K562 (cell line): ENCODE measurements around the gene WSCD2. TPM values are rescaled to one million over a fixed set of nuclear protein-coding genes. Genes with fewer than 3 reads are reported as not detected.
A peak's percentile ranks its signal among the peaks of the same experiment; 100 is the strongest.

ENCODE experiments used
- BCOR ChIP-seq: fragments of 450-650 bp; IDR thresholded peaks from 2 replicates; pipeline ENCODE4 v1.6.1; 2016
- BRD9 ChIP-seq: fragments of 450-650 bp; IDR thresholded peaks from 2 replicates; pipeline ENCODE4 v1.6.1; 2018; ENCODE audit warnings: low read depth; ENCODE audit not compliant: partially characterized antibody
- C11orf30 ChIP-seq: fragments of 450-650 bp; IDR thresholded peaks from 2 replicates; pipeline ENCODE4 v1.6.1; 2016; ENCODE audit warnings: low read depth, mild to moderate bottlenecking
- CBFA2T3 ChIP-seq: fragments of 450-650 bp; IDR thresholded peaks from 2 replicates; pipeline ENCODE4 v1.6.1; 2017
- CTBP1 ChIP-seq: fragments of 450-650 bp; IDR thresholded peaks from 2 replicates; pipeline ENCODE4 v1.6.1; 2016; ENCODE audit warnings: borderline replicate concordance
- DDX20 ChIP-seq: fragments of 450-650 bp; IDR thresholded peaks from 2 replicates; pipeline ENCODE4 v1.6.1; 2016; ENCODE audit warnings: missing genetic modification characterization, low read depth, mild to moderate bottlenecking, missing compliant biosample characterization, moderate library complexity
- DPF2 ChIP-seq: fragments of 450-650 bp; IDR thresholded peaks from 2 replicates; pipeline ENCODE4 v1.6.1; 2016
- GATA2 ChIP-seq: sonication (generic); formaldehyde crosslinking; IDR thresholded peaks from 2 replicates; pipeline ENCODE4 v1.4.0; 2020; ENCODE audit warnings: mild to moderate bottlenecking, missing genetic modification reagents
- HDAC1 ChIP-seq, 2 experiments: fragments of 450-650 bp; IDR thresholded peaks; 2 replicates each; pipeline ENCODE4 v1.6.1; 2016 to 2017; ENCODE audit warnings: inconsistent platforms in 1 of 2, mild to moderate bottlenecking in 1 of 2, moderate library complexity in 1 of 2
- JUNB ChIP-seq: fragments of 450-650 bp; formaldehyde crosslinking; conservative IDR thresholded peaks from 2 replicates; pipeline ENCODE4 v1.4.0; 2020; ENCODE audit warnings: mild to moderate bottlenecking
- KLF1 ChIP-seq: fragments of 450-650 bp; IDR thresholded peaks from 2 replicates; pipeline ENCODE4 v1.6.1; 2016; ENCODE audit warnings: missing genetic modification characterization, missing compliant biosample characterization
- KLF6 ChIP-seq: fragments of 250-450 bp; sonication (Bioruptor Pico); IDR thresholded peaks from 2 replicates; pipeline ENCODE4 v1.4.0; 2020; ENCODE audit warnings: mild to moderate bottlenecking, moderate library complexity, borderline replicate concordance
- MEIS2 ChIP-seq: fragments of 450-650 bp; IDR thresholded peaks from 2 replicates; pipeline ENCODE4 v1.6.1; 2014; ENCODE audit warnings: mild to moderate bottlenecking; ENCODE audit not compliant: partially characterized antibody
- NFRKB ChIP-seq: fragments of 450-650 bp; IDR thresholded peaks from 2 replicates; pipeline ENCODE4 v1.6.1; 2016; ENCODE audit warnings: low read depth
- TAL1 ChIP-seq: fragments of 450-650 bp; IDR thresholded peaks from 2 replicates; pipeline ENCODE4 v1.6.1; 2016; ENCODE audit warnings: mild to moderate bottlenecking
- TBL1XR1 ChIP-seq, 2 experiments: IDR thresholded peaks; 2 replicates each; pipeline ENCODE4 v1.6.1; 2012; ENCODE audit warnings: improper control_type of control experiment in 2 of 2, low read length in 2 of 2, mild to moderate bottlenecking in 1 of 2
- TBP ChIP-seq: optimal IDR thresholded peaks from 2 replicates; pipeline ENCODE3; 2011; ENCODE audit warnings: low read depth, low read length, improper control_type of control experiment
- TEAD1 ChIP-seq, 2 experiments: fragments of 450-650 bp in 1 of 2; sonication (generic) in 1 of 2; formaldehyde crosslinking; IDR thresholded peaks; 2 replicates each; pipeline versions ENCODE4 v1.4.0 to v1.8.0; 2020 to 2022; ENCODE audit warnings: mild to moderate bottlenecking in 2 of 2, missing genetic modification reagents in 1 of 2
- ZBED1 ChIP-seq: IDR thresholded peaks from 2 replicates; pipeline ENCODE4 v1.6.1; 2014
- ZNF695 ChIP-seq: fragments of 450-650 bp; formaldehyde crosslinking; IDR thresholded peaks from 2 replicates; pipeline ENCODE4 v1.4.0; 2020; ENCODE audit warnings: mild to moderate bottlenecking, moderate library complexity
- ZNF76 ChIP-seq: fragments of 250-450 bp; sonication (Bioruptor Pico); IDR thresholded peaks from 2 replicates; pipeline ENCODE4 v1.4.0; 2020; ENCODE audit warnings: mild to moderate bottlenecking, moderate library complexity, borderline replicate concordance
- polyA plus RNA-seq, 8 experiments: library from polyadenylated mRNA; depleted of rRNA in 4 of 8; stranded (reverse) in 5 of 8; unstranded in 3 of 8; fragments of >200 nt; fragmentation: Nextera tagmentation in 2 of 8; fragmentation: Illumina TruSeq in 1 of 8; extraction: Ambion mirVana in 2 of 8; extraction: Trizol in 1 of 8; gene quantifications; 2 replicates each; pipeline versions ENCODE4 v1.2.1 to v1.2.3, GENCODE V29; 2011 to 2014; ENCODE audit warnings: inconsistent platforms in 1 of 8, missing spikeins in 1 of 8
- total RNA-seq, 7 experiments: library from RNA; depleted of rRNA in 6 of 7; stranded (reverse); fragments of >200 nt in 6 of 7; fragmentation: Illumina TruSeq in 2 of 7; extraction: Trizol in 2 of 7; gene quantifications; 2 replicates each; pipeline versions ENCODE4 v1.2.1 to v1.2.3, GENCODE V29; 2011 to 2021; ENCODE audit warnings: low replicate concordance in 1 of 7
- TF ChIP-seq, protein P1 (sequence below): fragments of 450-650 bp; IDR thresholded peaks from 2 replicates; pipeline ENCODE4 v1.6.1; 2016
- TF ChIP-seq, protein P2 (sequence below): fragments of 250-450 bp; sonication (Bioruptor Pico); IDR thresholded peaks from 2 replicates; pipeline ENCODE4 v1.8.0; 2021; ENCODE audit warnings: borderline replicate concordance, mild to moderate bottlenecking, moderate library complexity; ENCODE audit not compliant: poor library complexity, severe bottlenecking
- TF ChIP-seq, protein P3 (sequence below): sonication (generic); formaldehyde crosslinking; IDR thresholded peaks from 2 replicates; pipeline ENCODE4 v1.9.0; 2022; ENCODE audit warnings: mild to moderate bottlenecking, missing genetic modification reagents
- TF ChIP-seq, protein P4 (sequence below): fragments of 250-450 bp; sonication (Bioruptor Pico); IDR thresholded peaks from 2 replicates; pipeline ENCODE4 v1.4.0; 2020
- TF ChIP-seq, protein P5 (sequence below), 3 experiments: fragments of 200-800 bp in 1 of 3; sonication (Bioruptor generic) in 1 of 3; sonication (generic) in 1 of 3; formaldehyde crosslinking in 1 of 3; IDR thresholded peaks; 2 replicates each; pipeline versions ENCODE4 v1.6.1 to v1.8.0; 2016 to 2022; ENCODE audit warnings: mild to moderate bottlenecking in 2 of 3, missing compliant biosample characterization in 2 of 3, missing genetic modification characterization in 2 of 3, missing genetic modification reagents in 1 of 3

WSCD2 gene
- total and polyA plus RNA-seq, 9 of the 15 experiments (the other 6 are each of a cell fraction or from before 2014, with no cell fraction given) = 0.72 to 14.1 (median 4.0) TPM

DNA sequence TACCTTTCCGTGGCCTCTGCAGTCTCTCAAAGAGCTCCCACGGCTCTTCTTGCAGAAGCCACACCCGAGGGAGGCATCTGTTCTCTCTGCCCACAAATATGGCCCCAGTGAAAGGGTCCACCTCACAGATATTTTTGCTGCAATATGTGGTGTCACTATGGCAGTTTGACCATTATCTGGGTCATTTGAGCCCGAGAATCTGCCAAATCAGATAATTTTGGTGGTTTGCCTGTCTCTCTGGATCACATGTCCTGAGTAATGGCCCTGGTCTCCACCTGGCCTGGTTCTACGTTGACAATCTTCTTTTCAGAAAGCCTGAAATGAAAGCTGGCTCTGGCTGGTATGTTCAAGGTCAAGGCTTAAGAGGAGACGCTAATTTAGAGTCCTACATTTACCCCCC is 5.7 kb upstream of the WSCD2 start (continued):
- TF ChIP-seq, protein P1, sequence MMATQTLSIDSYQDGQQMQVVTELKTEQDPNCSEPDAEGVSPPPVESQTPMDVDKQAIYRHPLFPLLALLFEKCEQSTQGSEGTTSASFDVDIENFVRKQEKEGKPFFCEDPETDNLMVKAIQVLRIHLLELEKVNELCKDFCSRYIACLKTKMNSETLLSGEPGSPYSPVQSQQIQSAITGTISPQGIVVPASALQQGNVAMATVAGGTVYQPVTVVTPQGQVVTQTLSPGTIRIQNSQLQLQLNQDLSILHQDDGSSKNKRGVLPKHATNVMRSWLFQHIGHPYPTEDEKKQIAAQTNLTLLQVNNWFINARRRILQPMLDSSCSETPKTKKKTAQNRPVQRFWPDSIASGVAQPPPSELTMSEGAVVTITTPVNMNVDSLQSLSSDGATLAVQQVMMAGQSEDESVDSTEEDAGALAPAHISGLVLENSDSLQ = peak; percentile 87
- TF ChIP-seq, protein P2, sequence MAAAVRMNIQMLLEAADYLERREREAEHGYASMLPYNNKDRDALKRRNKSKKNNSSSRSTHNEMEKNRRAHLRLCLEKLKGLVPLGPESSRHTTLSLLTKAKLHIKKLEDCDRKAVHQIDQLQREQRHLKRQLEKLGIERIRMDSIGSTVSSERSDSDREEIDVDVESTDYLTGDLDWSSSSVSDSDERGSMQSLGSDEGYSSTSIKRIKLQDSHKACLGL (CRISPR knock-in tag) = no peak
- no peak for TF ChIP-seq JUNB (CRISPR knock-in tag)
- TF ChIP-seq KLF6 = peak; percentile 7; the same call in 1 of the 2 replicates
- no peak for TF ChIP-seq ZNF695
- TF ChIP-seq KLF1 (tag) = peak; percentile 78
- TF ChIP-seq TBP = peak; percentile 56
- TF ChIP-seq ZNF76 (CRISPR knock-in tag) = peak; percentile 65; the same call in 1 of the 2 replicates
- TF ChIP-seq, protein P3, sequence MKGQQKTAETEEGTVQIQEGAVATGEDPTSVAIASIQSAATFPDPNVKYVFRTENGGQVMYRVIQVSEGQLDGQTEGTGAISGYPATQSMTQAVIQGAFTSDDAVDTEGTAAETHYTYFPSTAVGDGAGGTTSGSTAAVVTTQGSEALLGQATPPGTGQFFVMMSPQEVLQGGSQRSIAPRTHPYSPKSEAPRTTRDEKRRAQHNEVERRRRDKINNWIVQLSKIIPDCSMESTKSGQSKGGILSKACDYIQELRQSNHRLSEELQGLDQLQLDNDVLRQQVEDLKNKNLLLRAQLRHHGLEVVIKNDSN (CRISPR knock-in tag) = peak; percentile 60; the same call in 1 of the 2 replicates
- TF ChIP-seq BRD9 = peak; percentile 47
- TF ChIP-seq TEAD1 (CRISPR knock-in tag; IDR thresholded peaks at IDR 0.05) = peak in 1 of 2 experiments; percentile 89; a peak in 2 of 4 replicates
- peak in 1 of 2 experiments; percentile 63; a peak in 1 of 4 replicates for TF ChIP-seq TBL1XR1 (IDR thresholded peaks at IDR 0.05; ENCODE audit: low read length in 2 of 2)
- peak; percentile 38; the same call in 1 of the 2 replicates for TF ChIP-seq TAL1
- peak; percentile 78 for TF ChIP-seq DPF2
- TF ChIP-seq, protein P4, sequence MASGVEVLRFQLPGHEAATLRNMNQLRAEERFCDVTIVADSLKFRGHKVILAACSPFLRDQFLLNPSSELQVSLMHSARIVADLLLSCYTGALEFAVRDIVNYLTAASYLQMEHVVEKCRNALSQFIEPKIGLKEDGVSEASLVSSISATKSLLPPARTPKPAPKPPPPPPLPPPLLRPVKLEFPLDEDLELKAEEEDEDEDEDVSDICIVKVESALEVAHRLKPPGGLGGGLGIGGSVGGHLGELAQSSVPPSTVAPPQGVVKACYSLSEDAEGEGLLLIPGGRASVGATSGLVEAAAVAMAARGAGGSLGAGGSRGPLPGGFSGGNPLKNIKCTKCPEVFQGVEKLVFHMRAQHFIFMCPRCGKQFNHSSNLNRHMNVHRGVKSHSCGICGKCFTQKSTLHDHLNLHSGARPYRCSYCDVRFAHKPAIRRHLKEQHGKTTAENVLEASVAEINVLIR (CRISPR knock-in tag) = peak; percentile 43; the same call in 1 of the 2 replicates
- peak; percentile 80 for TF ChIP-seq CBFA2T3
- TF ChIP-seq C11orf30 = peak; percentile 69
- TF ChIP-seq NFRKB = peak; percentile 39; the same call in 1 of the 2 replicates
- peak; percentile 39; the same call in 1 of the 2 replicates for TF ChIP-seq DDX20 (tag)
- TF ChIP-seq CTBP1 = peak; percentile 82
- no peak for TF ChIP-seq ZBED1
- TF ChIP-seq HDAC1 (IDR thresholded peaks at IDR 0.05) = peak in 1 of 2 experiments; percentile 11; a peak in 1 of 4 replicates
- peak; percentile 96 for TF ChIP-seq MEIS2
- TF ChIP-seq, protein P5, sequence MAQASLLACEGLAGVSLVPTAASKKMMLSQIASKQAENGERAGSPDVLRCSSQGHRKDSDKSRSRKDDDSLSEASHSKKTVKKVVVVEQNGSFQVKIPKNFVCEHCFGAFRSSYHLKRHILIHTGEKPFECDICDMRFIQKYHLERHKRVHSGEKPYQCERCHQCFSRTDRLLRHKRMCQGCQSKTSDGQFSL (CRISPR knock-in tag; IDR thresholded peaks at IDR 0.05) = no peak
- TF ChIP-seq, protein P5 (tag; IDR thresholded peaks at IDR 0.05) = no peak
- TF ChIP-seq GATA2 (CRISPR knock-in tag) = peak; percentile 73
- TF ChIP-seq BCOR = 0 out of 2 replicates have a peak, but pooled peaks have one; percentile 26
